Fibroblast of the aortic adventitia (primary cell): ENCODE data around the gene FDXR. TPM values are rescaled to one million over a fixed set of nuclear protein-coding genes. Genes with fewer than 3 reads are reported as not detected.

Experiments
- DNase-seq: peaks from one replicate; pipeline ENCODE4 v3.0.0-alpha.2; 2010; ENCODE audit warnings: low read depth
- H3K4me3 ChIP-seq: 2 replicates; pipeline ENCODE4 v1.5.1; 2011; ENCODE audit warnings: low read depth, mild to moderate bottlenecking, control low read depth, low read length, moderate library complexity
- total RNA-seq: library from RNA; depleted of rRNA; stranded (reverse); fragments of >200 nt; gene quantifications from 2 replicates; pipeline ENCODE4 v1.2.3, GENCODE V29; 2012; ENCODE audit warnings: low replicate concordance
- TF ChIP-seq, protein P1 (sequence below): IDR thresholded peaks from 2 replicates; pipeline ENCODE4 v1.5.1; 2011; ENCODE audit warnings: mild to moderate bottlenecking, low read length, control low read depth, inconsistent platforms; ENCODE audit not compliant: insufficient read depth

FDXR gene
- total RNA-seq, 1 donor, result 14.7 TPM

DNA sequence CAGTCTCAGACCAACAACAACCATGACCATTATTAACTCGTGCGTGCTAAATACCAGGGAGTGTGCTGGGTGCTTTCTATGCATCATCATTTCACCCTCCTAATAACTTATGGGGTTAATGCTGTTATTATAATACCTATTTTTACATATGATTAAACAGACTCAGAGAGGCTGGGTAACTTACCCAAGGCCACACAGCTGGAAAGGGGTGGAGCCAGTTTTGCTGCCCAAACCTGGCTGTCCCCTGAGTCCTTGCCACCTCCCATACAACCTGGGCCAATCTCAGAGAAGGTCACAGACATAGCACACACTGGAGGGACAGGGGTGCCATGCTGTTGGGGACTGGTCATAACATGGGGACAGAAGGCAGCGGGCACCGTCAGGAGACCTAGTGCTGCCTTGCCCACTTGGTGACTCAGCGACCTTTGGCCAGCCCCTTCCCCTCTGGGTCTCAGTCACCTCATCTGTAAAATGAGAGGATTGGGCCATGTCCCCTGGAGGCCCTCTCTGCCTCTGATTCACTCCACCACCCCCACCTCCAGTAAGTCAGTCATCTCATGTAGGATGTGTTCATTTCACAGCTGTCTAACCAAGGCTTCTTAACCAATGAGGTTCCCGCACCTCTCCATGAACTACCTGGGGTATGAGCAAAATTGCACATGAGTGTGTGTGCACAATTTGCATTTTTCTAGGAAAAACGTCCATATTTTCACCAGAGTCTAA lies 32.1 kb upstream of the FDXR start:
- TF ChIP-seq, protein P1, sequence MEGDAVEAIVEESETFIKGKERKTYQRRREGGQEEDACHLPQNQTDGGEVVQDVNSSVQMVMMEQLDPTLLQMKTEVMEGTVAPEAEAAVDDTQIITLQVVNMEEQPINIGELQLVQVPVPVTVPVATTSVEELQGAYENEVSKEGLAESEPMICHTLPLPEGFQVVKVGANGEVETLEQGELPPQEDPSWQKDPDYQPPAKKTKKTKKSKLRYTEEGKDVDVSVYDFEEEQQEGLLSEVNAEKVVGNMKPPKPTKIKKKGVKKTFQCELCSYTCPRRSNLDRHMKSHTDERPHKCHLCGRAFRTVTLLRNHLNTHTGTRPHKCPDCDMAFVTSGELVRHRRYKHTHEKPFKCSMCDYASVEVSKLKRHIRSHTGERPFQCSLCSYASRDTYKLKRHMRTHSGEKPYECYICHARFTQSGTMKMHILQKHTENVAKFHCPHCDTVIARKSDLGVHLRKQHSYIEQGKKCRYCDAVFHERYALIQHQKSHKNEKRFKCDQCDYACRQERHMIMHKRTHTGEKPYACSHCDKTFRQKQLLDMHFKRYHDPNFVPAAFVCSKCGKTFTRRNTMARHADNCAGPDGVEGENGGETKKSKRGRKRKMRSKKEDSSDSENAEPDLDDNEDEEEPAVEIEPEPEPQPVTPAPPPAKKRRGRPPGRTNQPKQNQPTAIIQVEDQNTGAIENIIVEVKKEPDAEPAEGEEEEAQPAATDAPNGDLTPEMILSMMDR, result no peak
- DNase-seq, result no peak
- H3K4me3 ChIP-seq, result no peak overlapping the region

DNA sequence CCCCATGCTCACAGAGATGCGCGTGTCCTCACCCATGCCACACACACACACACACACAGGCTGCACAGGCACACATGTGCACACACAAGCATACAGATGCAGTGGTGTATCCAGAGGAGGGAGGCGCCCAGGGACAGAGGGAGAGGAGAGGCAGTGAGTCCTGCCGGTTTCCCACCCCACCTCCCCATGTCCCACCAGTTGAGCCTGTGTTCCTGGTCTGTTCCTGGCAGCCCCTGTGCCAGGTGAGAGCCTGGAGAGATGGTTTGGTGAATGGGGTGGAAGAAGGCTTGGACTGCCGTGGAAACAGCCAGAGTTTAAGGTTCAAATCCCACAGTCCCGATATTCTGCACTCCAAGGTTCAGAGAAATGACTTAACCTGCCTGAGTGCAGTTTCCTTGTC lies 30.9 kb upstream of the FDXR start:
- DNase-seq, result no peak
- H3K4me3 ChIP-seq, result no peak overlapping the region
- TF ChIP-seq, protein P1, result no peak

DNA sequence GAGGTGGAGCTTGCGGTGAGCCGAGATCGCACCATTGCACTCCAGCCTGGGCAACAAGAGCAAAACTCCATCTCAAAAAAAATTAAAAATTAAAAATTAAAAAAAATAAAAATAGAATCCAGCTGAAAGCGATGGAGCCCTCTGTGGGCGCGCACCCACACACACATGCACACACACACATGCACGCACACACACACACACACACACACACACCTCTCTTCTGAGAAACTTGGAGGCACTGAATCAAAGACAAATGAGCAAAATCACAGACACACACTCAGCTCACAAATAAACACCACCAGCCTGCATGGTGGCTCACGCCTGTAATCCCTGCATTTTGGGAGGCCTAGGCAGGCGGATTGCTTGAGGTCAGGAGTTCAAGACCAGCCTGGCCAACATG lies 30.2 kb upstream of the FDXR start:
- TF ChIP-seq, protein P1, result no peak
- no peak for DNase-seq
- no peak overlapping the region for H3K4me3 ChIP-seq

DNA sequence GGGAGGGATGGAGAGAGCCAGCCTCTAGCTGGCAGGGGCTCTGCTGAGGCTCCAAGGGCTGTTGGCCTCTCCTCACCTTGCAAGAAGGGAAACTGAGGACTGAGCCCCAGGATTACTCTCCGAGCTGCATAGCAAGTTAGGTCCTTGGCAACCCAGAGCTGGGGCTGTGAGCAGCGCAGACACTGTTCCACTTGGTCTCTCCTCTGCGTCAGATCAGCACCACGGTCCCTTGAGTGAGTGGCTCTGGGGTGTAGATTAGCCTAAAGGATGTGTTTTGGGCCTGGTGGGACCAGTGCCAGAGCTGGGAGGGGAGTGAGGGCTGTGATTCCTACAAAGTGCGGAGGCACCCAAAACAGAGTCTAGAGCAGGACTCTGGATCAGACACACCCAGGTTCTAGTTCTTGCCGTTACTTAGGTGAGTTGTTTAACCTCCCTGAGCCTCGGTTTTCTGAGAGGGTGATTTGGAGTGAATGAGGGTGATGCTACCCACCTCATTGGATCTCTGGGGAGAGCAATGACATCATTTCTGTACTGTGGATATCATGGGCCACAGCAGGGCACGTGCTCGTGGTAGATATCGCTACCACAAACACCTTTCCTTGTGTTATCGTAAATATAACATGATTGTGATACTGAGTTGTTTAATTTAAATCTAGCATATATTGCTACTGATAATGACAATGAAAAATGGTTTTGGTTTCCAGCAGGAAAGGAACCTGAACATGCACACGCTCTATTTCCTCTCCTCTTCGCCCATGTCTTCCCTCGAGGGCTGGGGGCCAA lies 28.8 kb upstream of the FDXR start:
- TF ChIP-seq, protein P1, result no peak
- no peak for DNase-seq
- no peak overlapping the region for H3K4me3 ChIP-seq

DNA sequence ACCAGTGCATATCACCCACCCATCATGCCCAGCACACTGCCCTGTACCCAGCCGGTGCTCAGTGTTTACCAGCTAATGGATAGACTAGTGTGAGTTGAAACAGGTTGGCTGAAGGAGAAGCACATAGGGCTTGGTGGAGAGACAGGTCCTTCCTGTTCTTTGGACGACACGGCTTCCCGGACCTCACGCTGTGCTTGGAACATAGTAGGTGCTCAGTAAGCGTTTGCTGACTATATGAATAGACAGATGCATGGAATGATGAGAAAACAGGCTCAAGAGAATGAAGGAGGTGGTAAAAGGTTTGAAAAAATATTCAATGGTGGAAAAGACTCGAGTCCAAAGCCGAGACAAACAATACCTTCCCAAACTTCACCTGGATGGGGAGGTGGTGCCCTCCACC lies 27.4 kb upstream of the FDXR start:
- H3K4me3 ChIP-seq, result no peak overlapping the region
- DNase-seq, result no peak
- TF ChIP-seq, protein P1, result no peak

DNA sequence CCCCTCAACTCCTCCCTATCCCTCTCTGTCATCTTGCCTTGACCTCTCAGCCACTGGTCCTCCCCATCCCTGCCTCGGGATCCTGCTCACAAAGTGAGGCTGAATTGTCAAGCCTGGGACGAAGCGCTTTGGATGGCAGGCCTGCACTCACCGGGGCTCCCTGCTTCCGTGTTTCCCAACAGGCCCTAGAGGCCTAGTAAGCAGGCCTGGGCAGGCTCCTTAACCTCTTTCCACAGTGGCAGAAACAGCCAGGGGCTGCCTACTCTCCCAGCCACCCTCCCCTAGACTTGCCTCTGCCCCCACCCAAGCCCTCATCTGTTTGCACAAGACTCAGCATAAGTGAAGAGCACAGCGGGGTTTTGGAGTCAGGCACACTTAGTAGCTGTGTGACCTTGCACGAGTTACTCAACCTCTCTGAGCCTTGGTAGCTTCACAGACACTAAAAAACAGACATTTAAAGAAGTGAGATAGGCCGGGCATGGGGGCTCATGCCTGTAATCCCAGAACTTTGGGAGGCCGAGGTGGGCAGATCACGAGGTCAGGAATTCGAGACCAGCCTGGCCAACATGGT lies 25.7 kb upstream of the FDXR start:
- no peak for DNase-seq
- TF ChIP-seq, protein P1, result no peak

More for the DNA sequence above, 25.7 kb upstream of the FDXR start:
- H3K4me3 ChIP-seq, result no peak overlapping the region
